ENCODE data around the gene TKTL2.
"Not testable (repeated sequence)": the region's sequence is repeated elsewhere in the genome, so short reads cannot be mapped to it uniquely, and the experiment has no call there.

The TKTL2 gene

GRCh38 chr4:163473576-163473975 is at the start of gene TKTL2:
TKTL2 (minus strand) TSS chr4:163473754; CDS start chr4:163473734, 20 bp downstream.
- DNase-seq: no peak

GRCh38 chr4:163515198-163515597 is 41.6 kb upstream of the TKTL2 start:
- DNase-seq: no peak

GRCh38 chr4:163505374-163505773 is 31.8 kb upstream of the TKTL2 start:
- no peak for DNase-seq

GRCh38 chr4:163500586-163500985 is 27.0 kb upstream of the TKTL2 start:
- DNase-seq: no peak

GRCh38 chr4:163495900-163496299 is 22.3 kb upstream of the TKTL2 start:
- peak in 1 of 2 donors; percentile 25 for DNase-seq

GRCh38 chr4:163494360-163495241 is 21.0 kb upstream of the TKTL2 start, which contains the start of gene TMA16:
TMA16 (plus strand) TSS chr4:163494690; CDS start chr4:163494802, 112 bp downstream.
- peak; percentile 80 to 83 for DNase-seq

GRCh38 chr4:163493643-163494359 is 20.2 kb upstream of the TKTL2 start:
- DNase-seq: peak; percentile 24 to 34

- DNase-seq: no peak
Measured at GRCh38 chr4:163492951-163493504, 19.5 kb upstream of the TKTL2 start.

- DNase-seq: no peak
Measured at GRCh38 chr4:163489929-163490328, 16.4 kb upstream of the TKTL2 start.

GRCh38 chr4:163486321-163486720 is 12.8 kb upstream of the TKTL2 start:
- DNase-seq: no peak

GRCh38 chr4:163485589-163485988 is 12.0 kb upstream of the TKTL2 start:
- no peak for DNase-seq

- DNase-seq: peak; percentile 56 to 64
Measured at GRCh38 chr4:163484906-163485305, 11.4 kb upstream of the TKTL2 start.

- no peak for DNase-seq
Measured at GRCh38 chr4:163482190-163482589, 8.6 kb upstream of the TKTL2 start.

- DNase-seq: no peak
Measured at GRCh38 chr4:163476761-163477438, 3.3 kb upstream of the TKTL2 start.

- DNase-seq: no peak
Measured at GRCh38 chr4:163474027-163474426, 473 bp upstream of the TKTL2 start.

- DNase-seq: no peak
Measured at GRCh38 chr4:163473130-163473529, 424 bp downstream of the TKTL2 start.

GRCh38 chr4:163470391-163470790 is 3.2 kb downstream of the TKTL2 start:
- DNase-seq: no peak

GRCh38 chr4:163467082-163467770 is 6.3 kb downstream of the TKTL2 start:
- no peak for DNase-seq

- no peak for DNase-seq
Measured at GRCh38 chr4:163462556-163462955, 11.0 kb downstream of the TKTL2 start.

- no peak for DNase-seq
Measured at GRCh38 chr4:163448540-163449203, 24.9 kb downstream of the TKTL2 start.

- DNase-seq: no peak
Measured at GRCh38 chr4:163447481-163447880, 26.1 kb downstream of the TKTL2 start.

GRCh38 chr4:163447023-163447422 is 26.5 kb downstream of the TKTL2 start:
- not testable (repeated sequence) for DNase-seq

Measured in CD4-positive, alpha-beta T cell treated with Interferon alpha-2 for 1 hour (primary cell).